Left hindlimb (tissue), 1 donor: Measurements from ENCODE around the gene S100PBP.

Source experiments
- DNase-seq: peaks from one replicate; pipeline ENCODE4 v3.0.0-alpha.2; 2018

The S100PBP gene

DNA sequence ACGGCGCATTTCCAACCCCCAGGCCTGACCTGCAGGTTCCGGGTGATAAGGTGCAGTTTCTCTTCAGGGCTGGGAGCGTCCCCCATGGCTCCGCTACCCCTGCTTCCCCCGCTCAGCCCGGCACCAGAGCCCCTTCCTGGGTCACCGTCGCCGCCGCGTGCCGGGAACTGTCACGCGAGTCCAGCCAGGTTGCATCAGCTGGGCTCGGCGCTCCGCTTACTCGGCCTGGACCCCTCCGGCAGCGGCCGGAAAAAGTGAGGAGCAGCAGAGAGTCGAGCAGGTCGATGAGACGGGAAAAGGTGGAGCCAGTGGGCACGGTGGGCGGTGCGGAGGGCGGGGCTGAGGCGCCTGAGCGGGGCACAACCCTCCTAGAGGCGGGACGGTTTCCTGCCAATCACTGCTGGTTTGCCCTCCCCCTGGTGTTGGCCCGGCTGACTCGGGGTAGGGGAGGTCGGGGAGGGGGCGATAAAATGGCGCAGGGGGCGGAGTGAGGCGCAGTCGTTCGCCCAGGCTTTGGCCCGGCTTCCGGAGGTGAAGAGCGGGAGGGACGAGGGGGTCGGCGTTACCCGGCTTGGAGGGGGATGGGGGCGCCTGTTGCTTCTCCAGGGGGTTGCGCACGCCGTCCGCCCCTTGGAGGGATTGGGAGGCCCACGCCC, at the start of gene S100PBP, which contains the start of gene YARS1:
TSS of gene S100PBP (plus strand) at position 495 of the 656 bp plus-strand sequence. CDS start 8,447 bp downstream, outside the sequence.
TSS of gene YARS1 (minus strand) at position 200 of the 656 bp plus-strand sequence. CDS start at position 86, 114 bp downstream.
- DNase-seq = peak; percentile 100

DNA sequence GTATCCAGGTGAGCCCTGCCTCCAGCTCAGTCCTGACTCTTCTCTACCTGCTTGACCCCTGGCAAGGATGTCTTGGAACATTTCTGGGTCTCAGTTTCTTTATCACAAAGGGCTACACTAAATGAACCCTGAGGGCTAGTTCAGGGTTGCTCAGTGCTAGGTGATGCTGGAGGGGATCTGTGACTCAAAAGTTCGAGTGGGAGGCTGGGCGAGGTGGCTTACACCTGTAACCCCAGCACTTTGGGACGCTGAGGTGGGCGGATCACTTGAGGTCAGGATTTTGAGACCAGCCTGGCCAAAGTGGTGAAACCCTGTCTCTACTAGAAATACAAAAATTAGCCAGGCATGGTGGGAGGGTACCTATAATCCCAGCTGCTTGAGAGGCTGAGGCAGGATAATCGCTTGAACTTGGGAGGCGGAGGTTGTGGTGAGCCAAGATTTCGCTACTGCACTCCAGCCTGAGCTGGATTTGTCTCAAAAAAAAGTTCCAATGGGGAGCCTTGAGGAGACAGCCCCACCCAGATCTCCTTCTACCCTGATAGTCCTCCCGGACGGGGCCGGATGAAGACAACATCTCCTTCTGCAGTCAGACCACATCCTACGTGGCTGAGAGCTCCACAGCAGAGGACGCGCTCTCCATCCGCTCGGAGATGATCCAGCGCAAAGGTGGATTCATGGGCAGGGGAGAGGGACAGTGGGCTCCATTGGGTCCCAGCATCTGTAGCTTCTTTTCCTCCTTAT, 49.2 kb upstream of the S100PBP start:
- DNase-seq = no peak

DNA sequence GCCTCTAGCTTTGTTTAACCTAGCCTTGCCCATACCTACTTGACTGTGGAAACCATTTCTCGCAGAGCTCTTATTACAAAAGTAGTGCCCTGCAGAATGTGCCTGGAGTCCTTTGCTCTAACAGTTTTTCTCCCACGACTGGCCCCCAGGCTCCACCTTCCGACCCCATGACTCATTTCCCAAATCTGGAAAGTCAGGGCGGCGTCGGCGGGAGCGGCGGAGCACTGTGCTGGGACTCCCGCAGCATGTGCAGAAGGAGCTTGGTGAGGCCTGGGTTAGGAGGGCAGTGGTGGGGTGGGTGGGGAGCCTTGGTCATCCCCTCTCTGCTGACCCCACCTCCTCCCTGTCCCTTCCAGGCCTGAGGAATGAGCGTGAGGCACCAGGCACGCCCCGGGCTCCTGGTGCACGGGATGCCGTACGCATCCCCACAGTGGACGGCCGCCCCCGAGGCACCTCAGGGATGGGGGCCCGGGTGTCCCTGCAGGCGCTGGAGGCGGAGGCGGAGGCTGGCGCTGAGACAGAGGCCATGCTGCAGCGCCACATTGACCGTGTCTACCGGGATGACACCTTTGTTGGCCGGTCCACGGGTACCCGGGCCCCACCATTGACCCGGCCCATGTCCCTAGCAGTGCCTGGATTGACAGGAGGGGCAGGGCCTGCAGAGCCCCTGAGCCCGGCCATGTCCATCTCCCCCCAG, 47.8 kb upstream of the S100PBP start:
- no peak for DNase-seq

DNA sequence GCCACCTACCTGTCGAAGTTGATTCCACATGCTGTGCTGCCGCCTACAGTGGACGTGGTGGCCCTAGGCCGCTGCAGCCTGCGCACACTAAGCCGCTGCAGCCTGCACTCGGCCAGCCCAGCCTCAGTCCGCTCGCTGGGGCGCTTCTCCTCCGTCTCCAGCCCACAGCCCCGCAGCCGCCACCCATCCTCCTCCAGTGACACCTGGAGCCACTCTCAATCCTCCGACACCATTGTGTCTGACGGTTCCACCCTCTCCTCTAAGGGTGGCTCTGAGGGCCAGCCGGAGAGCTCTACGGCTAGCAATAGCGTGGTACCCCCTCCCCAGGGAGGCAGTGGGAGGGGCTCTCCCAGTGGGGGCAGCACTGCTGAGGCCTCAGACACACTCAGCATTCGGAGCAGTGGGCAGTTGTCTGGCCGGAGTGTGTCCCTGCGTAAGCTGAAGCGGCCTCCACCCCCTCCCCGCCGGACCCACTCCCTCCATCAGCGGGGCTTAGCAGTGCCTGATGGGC, 47.2 kb upstream of the S100PBP start:
- DNase-seq = no peak

DNA sequence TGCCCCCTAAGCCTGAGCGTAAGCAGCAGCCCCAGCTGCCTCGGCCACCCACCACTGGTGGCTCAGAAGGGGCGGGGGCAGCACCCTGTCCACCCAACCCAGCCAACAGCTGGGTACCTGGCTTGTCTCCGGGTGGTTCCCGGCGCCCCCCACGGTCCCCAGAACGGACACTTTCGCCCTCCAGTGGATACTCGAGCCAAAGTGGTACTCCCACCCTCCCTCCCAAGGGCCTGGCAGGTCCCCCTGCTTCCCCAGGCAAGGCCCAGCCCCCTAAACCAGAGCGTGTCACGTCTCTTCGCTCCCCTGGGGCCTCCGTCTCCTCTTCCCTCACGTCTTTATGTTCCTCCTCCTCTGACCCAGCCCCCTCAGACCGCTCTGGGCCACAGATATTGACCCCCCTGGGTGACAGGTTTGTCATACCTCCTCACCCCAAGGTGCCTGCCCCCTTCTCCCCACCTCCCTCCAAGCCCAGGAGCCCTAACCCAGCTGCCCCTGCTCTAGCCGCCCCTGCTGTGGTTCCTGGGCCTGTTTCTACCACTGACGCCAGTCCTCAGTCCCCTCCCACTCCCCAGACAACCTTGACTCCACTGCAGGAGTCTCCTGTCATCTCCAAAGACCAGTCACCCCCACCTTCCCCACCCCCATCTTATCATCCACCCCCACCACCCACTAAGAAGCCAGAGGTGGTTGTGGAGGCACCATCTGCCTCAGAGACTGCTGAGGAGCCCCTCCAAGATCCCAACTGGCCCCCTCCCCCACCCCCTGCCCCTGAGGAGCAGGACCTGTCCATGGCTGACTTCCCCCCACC, 46.5 kb upstream of the S100PBP start:
- no peak for DNase-seq

DNA sequence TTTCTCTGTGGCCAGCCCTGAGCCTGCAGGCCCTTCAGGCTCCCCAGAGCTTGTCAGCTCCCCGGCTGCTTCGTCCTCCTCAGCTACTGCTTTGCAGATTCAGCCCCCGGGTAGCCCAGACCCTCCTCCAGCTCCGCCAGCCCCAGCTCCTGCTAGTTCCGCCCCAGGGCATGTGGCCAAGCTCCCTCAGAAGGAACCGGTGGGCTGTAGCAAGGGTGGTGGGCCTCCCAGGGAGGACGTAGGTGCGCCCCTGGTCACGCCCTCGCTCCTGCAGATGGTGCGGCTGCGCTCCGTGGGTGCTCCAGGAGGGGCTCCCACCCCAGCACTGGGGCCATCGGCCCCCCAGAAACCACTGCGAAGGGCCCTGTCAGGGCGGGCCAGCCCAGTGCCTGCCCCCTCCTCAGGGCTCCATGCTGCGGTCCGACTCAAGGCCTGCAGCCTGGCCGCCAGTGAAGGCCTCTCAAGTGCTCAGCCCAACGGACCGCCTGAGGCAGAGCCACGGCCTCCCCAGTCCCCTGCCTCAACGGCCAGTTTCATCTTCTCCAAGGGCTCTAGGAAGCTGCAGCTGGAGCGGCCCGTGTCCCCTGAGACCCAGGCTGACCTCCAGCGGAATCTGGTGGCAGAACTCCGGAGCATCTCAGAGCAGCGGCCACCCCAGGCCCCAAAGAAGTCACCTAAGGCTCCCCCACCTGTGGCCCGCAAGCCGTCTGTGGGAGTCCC, 45.7 kb upstream of the S100PBP start:
- DNase-seq = no peak

DNA sequence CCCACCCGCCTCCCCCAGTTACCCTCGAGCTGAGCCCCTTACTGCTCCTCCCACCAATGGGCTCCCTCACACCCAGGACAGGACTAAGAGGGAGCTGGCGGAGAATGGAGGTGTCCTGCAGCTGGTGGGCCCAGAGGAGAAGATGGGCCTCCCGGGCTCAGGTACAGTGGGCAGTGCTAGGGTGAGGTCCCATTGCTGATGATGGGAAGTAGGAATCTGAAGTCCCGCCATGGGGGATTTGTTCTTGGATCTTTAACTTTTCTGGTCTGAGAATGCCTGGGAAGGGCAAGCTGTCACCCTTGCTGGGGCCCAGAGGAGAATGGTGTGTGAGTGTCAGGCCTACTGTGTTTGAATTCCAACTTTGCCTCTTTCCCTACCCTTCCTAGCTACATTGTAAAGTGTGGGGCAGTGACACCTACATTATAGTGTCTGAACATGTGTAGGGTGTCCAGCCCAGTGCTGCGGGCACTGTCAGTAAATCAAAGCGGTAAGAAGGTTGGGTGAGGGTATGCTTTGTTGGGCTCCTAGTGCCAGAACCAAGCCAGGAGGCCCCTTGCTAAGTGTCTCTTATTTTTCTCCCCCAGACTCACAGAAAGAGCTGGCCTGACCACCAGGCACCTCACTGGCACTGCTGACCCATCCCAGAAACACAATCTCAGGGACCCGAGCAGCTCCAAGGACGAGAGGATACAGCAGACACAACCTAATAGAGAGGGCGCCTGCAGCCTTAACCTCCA, 45.0 kb upstream of the S100PBP start:
- DNase-seq = no peak

DNA sequence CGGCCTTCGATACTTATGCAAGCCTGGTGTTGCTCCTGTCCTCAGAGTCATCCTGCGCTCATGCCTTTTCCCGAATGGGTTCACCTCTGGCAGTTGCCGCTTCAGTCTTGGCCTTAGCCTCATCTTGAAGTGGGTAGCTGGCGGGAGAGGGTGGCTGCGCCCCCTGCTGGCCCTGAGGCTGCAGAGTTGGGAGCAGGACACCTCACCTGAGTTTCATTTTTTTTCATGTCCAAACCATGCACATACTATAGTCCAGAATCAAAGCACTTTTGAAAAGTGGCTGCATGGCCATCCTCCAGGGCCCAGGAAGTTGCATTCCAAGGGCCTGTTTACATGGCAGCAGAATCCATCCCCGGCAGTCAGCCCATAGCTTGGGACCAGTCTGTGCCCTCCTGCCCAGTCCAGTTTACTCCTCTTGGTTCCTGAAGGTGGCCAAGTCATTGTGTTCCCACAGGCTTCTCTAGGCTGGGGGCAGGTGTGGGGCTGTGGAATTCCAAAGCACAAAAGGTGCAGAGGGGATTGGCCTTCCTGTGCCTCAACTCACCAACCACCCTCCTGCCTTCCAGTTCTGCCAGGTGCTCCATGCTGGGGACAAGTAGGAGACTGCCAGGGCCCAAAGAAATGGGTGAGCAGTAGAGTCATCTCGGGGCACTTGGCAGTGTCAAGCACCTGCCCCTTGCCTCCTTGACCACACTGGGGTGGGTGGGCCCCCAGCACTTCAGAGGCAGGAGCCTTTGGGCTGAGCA, 44.3 kb upstream of the S100PBP start:
- DNase-seq = peak; percentile 83

DNA sequence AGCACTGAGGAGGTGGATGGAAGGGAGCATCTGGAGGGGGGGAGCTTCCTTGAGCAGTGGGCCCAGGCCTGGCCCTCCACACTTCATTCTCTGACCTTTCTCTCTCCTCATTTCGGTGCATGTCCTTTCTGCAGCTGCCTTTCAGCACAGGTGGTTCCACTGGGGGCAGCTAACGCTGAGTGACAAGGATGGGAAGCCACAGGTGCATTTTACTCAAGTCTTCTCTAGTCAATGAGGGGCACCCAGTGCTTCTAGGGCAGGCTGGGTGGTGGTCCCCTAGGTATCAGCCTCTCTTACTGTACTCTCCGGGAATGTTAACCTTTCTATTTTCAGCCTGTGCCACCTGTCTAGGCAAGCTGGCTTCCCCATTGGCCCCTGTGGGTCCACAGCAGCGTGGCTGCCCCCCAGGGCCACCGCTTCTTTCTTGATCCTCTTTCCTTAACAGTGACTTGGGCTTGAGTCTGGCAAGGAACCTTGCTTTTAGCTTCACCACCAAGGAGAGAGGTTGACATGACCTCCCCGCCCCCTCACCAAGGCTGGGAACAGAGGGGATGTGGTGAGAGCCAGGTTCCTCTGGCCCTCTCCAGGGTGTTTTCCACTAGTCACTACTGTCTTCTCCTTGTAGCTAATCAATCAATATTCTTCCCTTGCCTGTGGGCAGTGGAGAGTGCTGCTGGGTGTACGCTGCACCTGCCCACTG, 43.5 kb upstream of the S100PBP start:
- no peak for DNase-seq

DNA sequence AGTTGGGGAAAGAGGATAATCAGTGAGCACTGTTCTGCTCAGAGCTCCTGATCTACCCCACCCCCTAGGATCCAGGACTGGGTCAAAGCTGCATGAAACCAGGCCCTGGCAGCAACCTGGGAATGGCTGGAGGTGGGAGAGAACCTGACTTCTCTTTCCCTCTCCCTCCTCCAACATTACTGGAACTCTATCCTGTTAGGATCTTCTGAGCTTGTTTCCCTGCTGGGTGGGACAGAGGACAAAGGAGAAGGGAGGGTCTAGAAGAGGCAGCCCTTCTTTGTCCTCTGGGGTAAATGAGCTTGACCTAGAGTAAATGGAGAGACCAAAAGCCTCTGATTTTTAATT, 43.0 kb upstream of the S100PBP start:
- DNase-seq = no peak

DNA sequence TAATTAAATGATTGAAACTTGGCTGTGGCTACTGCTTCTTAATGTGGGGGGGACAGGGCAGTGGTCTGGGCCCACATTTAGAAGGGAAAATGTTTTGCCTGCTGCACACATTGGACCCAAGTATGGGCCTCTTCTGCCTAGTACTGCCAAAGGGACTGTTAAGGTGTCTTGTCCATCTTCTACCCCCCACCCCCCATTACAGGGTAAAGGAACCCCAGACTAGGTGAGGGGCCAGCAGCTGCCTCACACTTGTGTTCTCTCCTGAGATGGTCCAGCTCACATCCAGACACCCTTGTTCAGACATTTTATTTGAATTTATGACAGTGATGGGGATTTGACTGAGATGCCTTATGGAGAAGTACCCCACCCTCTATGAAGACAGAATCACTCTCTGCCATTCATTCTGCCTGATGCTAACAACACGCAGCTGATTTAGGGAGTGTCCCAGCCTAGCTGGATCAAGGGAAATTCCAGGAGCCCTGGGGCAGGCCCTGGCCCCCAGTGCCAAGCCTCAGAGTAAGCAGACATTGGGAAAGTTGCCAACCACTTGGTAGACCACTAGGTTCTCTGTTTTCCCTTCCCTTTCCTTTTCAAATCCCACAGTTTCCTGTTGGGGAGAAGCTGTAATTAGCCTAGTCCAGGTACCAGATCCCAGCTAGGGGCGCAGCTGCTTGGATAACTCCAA, 42.4 kb upstream of the S100PBP start:
- peak; percentile 47 for DNase-seq

DNA sequence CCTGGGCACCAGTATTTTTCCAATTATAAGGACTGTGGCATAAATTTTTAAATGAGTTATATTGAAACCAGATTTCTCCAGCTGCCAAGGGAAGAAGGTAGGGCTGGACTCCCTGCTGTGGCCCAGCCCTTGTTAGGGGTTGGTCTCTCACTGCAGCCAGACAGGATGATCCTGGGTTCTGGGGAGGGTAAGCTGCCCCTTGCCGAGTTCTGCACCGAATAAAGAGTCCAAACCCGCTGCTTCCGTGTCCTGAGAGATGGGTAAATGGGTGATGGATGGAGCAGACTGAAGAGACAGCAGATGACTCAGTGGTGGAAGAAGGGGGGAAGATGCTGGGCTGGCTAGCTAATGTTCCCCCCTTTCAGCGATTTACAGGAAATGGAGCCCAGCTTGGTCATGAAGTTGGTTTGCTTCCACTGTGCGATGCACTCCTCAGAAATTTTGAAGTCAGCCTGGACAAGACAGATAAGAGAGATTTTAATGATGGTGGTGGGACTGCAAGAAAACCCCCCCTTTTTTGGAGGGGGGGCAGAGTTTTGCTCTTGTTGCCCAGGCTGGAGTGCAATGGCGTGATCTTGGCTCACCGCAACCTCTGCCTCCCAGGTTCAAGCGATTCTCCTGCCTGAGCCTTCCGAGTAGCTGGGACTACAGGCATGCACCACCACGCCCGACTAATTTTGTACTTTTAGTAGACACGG, 41.7 kb upstream of the S100PBP start:
- DNase-seq = no peak

DNA sequence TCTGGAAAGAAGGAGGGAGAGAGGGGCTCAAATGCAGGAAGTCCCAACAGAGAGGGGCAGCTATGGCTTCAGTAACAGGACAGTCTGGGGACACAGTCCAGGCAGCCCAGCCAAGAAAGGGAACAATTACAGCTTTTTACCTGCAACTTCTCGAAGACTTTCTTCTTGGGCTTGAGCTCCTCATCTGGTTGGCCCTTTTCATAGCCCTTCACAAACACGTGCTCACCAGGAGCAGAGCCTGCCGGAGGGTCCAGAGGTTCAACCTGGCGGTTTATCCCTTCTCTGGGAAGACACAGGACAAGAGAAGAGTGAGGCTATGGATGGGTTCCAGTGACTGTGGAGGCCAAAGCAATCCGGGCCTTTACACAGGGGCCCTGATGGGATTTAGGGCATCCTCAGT, 38.2 kb upstream of the S100PBP start:
- DNase-seq = no peak

DNA sequence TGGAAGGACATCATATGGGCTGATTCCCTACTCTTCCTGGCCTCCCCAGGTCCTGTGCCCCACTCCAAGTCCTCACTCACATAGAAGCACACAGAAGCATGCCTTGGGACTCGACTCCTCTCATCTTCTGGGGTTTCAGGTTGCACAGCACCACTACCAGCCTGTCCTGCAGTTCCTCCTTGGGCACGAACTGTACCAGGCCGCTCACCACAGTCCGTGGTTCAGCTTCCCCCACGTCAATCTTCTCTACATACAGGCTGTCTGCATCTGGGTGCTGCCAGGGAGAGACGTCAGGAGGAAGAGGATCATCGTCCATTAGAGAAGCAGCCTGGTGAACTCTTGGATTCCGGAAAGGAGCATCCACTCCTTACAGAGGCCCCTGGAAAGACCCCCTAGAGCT, 37.4 kb upstream of the S100PBP start:
- DNase-seq = no peak

DNA sequence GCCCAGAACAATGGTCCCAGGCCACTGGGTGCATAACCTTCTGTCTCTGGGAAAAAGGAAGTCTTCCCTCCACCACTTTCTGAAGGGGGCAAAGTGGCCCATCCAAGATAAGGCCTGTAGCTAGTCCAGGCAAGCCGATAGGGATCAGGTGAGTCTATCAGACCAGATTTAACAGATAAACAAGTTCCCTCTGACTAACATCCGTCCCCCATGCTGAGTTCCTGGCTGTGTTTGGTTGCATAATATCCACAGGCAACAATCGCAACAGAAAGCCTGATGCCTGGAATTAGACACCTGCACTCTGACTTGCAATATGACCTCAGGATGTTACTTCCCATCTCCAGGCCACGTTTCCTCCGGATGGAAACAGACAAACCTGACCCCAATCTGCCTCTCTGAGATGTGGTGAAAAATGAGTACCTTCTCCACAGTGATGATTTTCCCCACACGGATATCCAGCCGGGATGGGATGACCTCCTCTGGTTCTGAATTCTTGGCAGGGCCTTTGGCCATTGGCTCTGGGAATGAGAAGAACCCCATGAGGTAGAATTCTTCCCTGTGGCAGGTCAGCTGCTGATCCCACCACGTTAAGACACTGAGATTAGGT, 36.7 kb upstream of the S100PBP start:
- DNase-seq = no peak

DNA sequence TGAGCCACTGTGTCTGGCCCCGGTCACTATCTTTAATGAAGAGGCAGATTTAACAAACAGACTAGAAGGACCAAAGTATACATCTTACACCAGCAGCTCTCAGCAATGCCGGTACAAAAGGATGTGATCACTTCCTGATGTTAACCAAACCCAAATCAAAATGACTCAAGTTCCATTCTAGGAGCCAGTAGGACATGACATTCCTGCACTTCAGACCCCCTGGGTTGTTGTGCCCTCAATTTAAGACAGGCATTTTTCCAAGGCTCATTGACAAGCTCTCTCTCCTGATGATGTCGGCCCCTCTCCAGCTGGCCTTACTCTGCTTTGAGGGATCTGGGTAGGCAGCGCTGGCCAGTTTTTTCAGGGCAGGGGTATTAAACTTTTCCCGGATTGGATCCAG, 35.4 kb upstream of the S100PBP start:
- DNase-seq = no peak

DNA sequence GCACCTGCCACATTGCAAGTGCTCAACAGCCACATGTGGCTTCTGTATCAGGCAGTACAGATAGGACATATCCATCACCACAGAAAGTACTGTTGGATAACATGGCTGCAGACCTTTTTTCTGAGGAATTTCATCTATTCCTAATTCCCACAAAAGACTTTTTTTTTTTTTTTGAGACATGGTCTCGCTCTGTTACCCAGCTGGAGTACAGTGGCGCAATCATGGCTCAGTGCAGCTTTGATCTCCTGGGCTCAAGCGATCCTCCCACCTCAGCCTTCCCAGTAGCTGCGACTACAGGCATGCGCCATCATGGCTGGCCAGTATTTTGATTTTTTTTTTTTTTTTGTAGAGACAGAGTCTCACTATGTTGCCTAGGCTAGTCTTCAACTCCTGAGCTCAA, 33.6 kb upstream of the S100PBP start:
- no peak for DNase-seq

DNA sequence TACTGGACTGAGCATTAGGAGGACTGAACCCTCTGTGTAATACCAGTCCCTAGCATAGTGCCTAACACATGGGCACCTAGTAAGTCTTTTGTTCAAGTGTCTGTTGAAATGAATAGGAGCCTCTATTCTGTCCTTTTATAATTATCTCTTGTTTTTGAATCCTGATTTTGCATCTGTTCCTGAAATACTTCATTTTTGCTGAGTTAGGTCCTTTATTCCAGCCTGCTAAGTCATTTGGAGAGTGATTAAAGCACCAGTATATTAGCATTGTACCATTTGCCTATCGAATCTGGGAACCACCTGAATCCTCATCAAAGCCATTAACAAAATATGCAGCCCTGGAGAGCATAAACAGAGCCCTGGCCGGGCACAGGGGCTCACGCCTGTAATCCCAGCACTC, 32.6 kb upstream of the S100PBP start:
- no peak for DNase-seq
